GM21529 (cell line): ENCODE data around the gene FOXL1.

ENCODE experiments used
- ATAC-seq: cut with Tn5 transposase; IDR thresholded peaks from one replicate; pipeline ENCODE4 v1.9.1; 2021; ENCODE audit not compliant: unreplicated experiment

The FOXL1 gene

GRCh38 chr16:86578061-86578599 is at the start of gene FOXL1:
FOXL1 (plus strand) TSS chr16:86578549; CDS start chr16:86578724, 175 bp downstream.
- ATAC-seq = no peak

- ATAC-seq = no peak
These were observed 49.2 kb upstream of the FOXL1 start for GRCh38 chr16:86529160-86529559.

DNA sequence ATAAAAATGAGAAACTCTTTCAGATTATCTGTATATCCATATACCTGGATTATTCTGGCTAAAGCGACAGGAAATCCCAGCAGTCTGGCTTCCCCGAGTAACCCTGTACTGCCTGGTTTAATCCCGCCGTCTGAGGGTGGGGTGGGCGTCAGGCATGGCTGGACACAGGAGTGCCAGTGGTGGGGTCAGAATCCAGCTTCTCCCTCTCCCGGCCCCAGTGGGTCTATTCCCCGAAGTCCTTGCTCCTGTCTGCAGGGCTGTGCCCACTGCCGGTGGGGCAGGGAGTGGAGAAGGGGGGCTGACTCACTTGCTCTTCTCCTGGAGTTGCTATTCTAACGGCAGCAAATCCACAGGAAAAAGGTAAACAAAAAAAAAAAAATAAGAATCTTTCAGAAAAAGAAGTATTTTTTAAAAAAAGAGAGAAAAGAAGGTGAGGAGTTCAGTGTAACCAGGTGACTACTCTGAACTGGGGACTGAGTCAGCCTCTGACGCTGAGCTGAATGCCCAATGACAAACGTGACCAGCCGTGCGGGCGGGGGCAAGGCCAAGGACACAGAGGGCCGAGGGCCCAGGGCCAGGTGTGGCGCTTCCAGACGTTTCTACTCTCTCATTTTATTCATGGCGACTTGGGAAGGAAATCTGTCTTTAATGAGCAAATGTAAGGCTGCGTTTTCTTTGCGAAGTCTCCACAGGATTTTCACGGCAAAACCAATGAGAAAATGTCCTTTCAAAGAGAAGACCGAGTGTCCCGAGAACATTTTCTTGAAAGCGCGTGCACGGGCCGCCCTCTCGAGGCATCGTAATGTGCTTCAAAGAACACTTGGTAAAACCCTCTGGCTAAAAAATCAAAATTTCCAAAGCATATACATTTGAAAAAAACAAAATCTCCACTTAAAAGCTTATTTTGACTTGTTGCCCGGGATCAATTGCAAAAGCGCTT is 47.8 kb upstream of the FOXL1 start:
- ATAC-seq = no peak

DNA sequence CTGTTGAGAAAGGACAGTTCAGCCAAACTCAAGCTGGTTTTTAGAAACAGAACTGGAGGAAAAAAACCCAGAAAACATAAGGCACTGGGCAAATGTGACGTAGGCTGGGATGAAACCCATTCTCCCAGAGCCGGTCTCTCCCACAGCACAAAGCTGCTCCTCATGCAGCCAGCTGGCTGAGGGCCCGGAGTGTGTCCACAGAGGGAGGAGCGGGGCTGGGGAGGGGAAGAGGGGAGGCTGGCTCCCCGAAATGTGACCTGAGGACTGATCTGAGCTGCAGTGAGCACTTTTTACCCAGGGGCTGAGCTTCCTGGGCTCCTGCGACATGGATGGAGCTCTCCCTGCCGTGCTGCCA is 47.2 kb upstream of the FOXL1 start:
- ATAC-seq = no peak

DNA sequence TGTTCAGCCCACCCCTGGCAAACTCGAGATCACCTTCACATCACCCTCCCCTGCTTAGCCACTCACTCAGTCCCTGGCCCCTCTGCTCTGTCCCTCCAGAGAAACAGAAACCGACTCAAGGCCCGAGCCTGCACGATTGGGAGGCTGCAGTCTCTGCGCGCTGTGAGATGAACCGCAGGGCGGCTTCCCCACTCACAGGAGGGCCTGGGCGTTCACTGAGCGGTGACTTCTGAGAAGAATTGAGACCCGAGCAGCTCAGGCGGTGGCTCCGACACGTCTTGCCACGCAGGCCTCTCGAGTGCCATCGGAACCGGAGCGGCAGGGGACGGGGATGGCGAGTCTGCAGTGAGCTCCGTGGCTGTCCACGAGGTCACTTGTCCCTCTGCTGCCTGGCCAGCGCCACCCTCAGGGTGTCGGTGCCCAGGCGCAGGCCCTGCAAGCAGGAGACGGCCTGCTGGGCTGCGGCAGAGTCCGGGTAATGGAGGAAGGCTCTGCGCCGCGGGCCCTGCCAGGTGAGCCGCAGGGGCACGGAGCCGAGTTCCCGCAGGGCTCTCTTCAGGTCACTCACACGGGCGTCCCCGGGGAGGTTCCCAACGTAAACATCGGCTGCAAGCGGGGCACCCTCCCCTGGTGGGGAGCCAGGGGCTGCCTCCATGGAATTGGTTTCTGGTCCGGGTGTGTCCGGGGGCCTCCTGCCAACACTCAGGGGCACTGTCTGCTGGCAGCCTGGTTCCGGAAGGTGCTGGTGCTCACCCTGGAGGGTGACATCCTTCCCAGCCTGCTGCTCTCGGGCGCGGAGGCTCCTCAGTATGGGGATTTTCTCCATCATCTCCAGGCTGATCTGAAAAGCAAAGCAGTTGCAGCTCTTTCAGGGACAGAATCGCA is 46.5 kb upstream of the FOXL1 start:
- no peak for ATAC-seq

DNA sequence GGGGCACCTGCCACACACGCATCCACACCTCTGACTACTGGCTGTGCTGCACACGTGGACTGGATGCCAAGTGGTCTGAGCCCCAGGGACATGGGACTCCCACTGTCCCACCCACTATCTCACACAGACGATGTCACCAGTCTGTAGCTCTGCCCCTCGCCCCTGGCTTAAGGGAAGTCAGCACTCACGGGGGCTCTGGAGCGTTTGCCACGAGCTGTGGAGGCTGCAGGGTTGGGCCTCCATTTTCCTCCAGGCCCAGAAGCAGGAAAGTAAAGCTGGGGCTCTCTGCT is 45.9 kb upstream of the FOXL1 start:
- ATAC-seq = no peak

DNA sequence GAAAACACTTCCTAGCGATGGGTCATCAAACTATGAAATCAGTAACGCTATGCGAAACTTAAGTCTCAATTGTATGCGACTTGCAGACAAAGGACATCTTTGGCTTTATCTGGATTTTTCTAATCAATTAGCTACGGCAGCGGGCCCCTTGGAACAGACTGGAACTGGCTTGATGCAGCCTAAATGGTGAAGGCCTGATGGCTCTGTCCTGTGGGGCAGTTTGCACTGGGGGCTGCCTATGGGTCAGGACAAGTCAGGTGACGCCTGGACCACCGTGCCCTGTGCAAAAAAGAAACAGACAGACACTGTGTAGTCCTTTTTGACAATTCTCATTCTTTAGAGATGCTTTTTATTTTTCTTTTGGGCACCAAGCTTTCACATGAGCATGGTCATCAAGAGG is 45.3 kb upstream of the FOXL1 start:
- no peak for ATAC-seq

GRCh38 chr16:86533767-86534351 is 44.5 kb upstream of the FOXL1 start:
- ATAC-seq = no peak

GRCh38 chr16:86534779-86535615 is 43.4 kb upstream of the FOXL1 start:
- ATAC-seq = no peak

DNA sequence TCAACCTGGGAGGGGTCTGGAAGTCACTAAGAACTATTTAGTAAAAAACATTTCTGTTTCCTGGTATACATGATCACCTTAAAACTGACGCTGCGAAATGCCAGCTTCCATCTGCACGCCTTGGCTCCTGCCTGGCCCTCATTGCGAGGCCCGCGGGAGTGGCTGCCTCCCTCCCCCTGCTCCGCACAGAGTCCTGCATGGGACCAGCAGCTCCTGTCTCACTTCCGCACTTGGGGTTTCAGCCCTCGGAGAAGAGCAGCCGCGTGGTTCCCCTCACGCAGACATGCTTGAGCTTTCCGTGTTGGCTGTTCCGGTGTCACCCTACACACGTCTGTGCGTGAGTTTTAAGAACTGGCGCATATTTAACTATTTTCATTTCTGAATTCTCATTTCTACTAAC is 41.7 kb upstream of the FOXL1 start:
- no peak for ATAC-seq

DNA sequence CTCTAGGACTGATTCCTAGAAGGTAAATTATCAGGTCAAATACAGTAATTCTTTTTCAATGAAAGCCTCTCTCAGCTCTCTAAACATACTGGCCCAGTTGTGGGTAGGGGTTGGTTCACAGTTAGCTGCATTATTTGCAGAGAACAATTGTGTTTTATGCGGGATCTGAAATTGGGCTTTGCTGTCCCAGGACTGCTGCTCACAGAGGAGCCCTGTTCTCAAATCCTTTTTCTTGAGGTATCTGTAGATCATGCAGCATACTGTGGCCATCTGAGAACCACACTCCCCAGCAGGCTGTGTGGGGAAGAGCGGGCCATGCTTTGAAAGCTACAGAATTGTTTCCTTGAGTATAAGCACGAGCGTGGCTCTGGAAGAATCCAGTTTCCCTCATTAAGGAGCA is 40.9 kb upstream of the FOXL1 start:
- ATAC-seq = no peak

GRCh38 chr16:86538196-86538780 is 40.1 kb upstream of the FOXL1 start:
- no peak for ATAC-seq

GRCh38 chr16:86540894-86541293 is 37.5 kb upstream of the FOXL1 start:
- ATAC-seq = no peak

GRCh38 chr16:86541560-86541959 is 36.8 kb upstream of the FOXL1 start:
- no peak for ATAC-seq

GRCh38 chr16:86542756-86543750 is 35.3 kb upstream of the FOXL1 start:
- ATAC-seq = no peak

- ATAC-seq = no peak
These were observed 32.9 kb upstream of the FOXL1 start for GRCh38 chr16:86545481-86545880.

- no peak for ATAC-seq
These were observed 32.3 kb upstream of the FOXL1 start for GRCh38 chr16:86545954-86546637.

DNA sequence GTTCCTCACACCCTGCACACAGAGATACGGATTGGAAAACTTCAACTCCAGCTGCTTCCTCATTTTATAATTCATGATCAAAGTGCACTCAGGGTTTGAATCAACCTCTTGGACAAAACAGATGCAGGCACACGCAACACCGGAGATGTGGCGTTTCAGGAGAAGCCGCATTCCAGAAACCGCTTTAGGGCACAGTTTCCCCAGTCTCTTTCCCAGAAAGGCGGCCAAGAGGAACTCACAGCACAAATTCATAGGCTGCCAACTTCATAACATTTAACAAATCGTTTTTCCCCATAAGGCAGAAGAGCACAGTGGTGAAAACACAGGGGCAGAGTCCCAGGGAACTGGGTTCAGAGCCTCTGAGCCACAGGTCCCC is 31.7 kb upstream of the FOXL1 start:
- ATAC-seq = no peak

GRCh38 chr16:86547286-86547685 is 31.1 kb upstream of the FOXL1 start:
- no peak for ATAC-seq
